Activated naive CD8-positive, alpha-beta T cell treated with anti-CD3 and anti-CD28 coated beads, Interleukin-2, amount 50 U/mL, for 24 hours (primary cell): ENCODE data around the gene RGL4.

Source experiments
- ATAC-seq: fragments of 150-1000 bp; cut with Tn5 transposase; one replicate; pipeline ENCODE4 v1.10.0; 2021
- DNase-seq: peaks from one replicate; pipeline ENCODE4 v3.0.0; 2021
- H3K27ac Mint-ChIP-seq: one replicate; pipeline ENCODE4 v1.8.0; 2021; ENCODE audit warnings: mild to moderate bottlenecking, mixed read lengths
- H3K27me3 Mint-ChIP-seq: one replicate; pipeline ENCODE4 v1.8.0; 2021; ENCODE audit warnings: mixed read lengths
- H3K36me3 Mint-ChIP-seq: one replicate; pipeline ENCODE4 v1.8.0; 2021; ENCODE audit warnings: low read depth, mixed read lengths
- H3K4me1 Mint-ChIP-seq: one replicate; pipeline ENCODE4 v1.8.0; 2021; ENCODE audit warnings: mixed read lengths
- H3K4me3 Mint-ChIP-seq: one replicate; pipeline ENCODE4 v1.8.0; 2021; ENCODE audit warnings: mild to moderate bottlenecking, moderate library complexity, mixed read lengths
- H3K9me3 Mint-ChIP-seq: one replicate; pipeline ENCODE4 v1.8.0; 2021; ENCODE audit warnings: mixed read lengths

The RGL4 gene

GRCh38 chr22:23700706-23701105, 9.9 kb downstream of the RGL4 start:
- Mint-ChIP-seq H3K27ac (no peak overlapping the region), H3K4me1 (peaks cover 59% of the 10 kb centered on the region)
- ATAC-seq: no peak

DNA sequence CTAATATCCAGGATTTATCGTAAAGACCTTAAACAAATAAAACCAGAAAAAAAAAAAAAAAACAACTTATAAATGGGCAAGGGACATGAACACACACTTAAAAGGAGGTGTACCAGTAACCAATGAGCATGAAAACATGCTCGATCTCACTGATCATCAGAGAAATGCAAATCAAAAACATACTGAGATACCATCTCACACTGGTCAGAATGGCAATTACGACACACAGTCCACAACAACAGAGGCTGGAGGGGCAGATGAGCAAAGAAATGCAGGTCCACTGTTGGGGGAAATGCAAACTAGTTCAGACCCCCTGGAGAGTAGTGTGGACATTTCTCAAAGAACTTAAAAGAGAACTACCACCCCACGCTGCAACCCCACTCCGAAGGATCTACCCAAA, 13.2 kb downstream of the RGL4 start:
- Mint-ChIP-seq H3K36me3 (peaks cover 90% of the 10 kb centered on the region), H3K27ac (peak overlapping the region; percentile 52), H3K9me3 (no peaks in the 10 kb centered on the region), H3K4me3 (no peak overlapping the region), H3K4me1 (peaks cover 61% of the 10 kb centered on the region), H3K27me3 (no peaks in the 10 kb centered on the region)
- ATAC-seq (no peak), DNase-seq (no peak)

More at GRCh38 chr22:23700706-23701105, 9.9 kb downstream of the RGL4 start:
- DNase-seq: no peak
- H3K9me3 Mint-ChIP-seq: no peaks in the 10 kb centered on the region
- no peaks in the 10 kb centered on the region for H3K27me3 Mint-ChIP-seq
- peaks cover 63% of the 10 kb centered on the region for H3K36me3 Mint-ChIP-seq
- no peak overlapping the region for H3K4me3 Mint-ChIP-seq

- peak; percentile 47 for ATAC-seq
- Mint-ChIP-seq H3K9me3 (no peaks in the 10 kb centered on the region), H3K27ac (peak overlapping the region; percentile 86)
Measured at GRCh38 chr22:23704829-23705228, 14.0 kb downstream of the RGL4 start.

DNA sequence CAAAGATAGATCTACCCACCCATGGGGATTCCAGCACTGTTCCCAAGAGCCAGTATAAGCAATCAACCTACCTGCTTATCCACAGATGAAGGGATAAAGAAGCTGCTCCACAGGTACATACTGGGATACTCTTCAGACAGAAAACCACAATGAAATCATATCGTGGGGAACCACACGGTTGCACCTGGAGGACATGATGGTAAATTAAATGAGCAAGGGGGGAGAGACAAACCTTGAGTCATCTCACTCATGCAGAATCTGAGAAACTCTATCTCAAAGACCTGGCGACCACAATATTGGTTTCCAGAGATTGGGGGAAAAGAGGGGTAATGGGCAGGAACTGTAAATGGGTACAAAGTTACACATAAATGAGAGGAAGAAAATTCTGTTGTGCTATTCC, 14.5 kb downstream of the RGL4 start:
- H3K27me3 Mint-ChIP-seq: no peaks in the 10 kb centered on the region
- peak overlapping the region; percentile 44 for H3K4me3 Mint-ChIP-seq
- no peaks in the 10 kb centered on the region for H3K9me3 Mint-ChIP-seq
- peak overlapping the region; percentile 86 for H3K27ac Mint-ChIP-seq
- ATAC-seq: peak; percentile 83
- peaks cover 66% of the 10 kb centered on the region for H3K4me1 Mint-ChIP-seq
- H3K36me3 Mint-ChIP-seq: peaks cover 91% of the 10 kb centered on the region
- peak; percentile 28 for DNase-seq

More at GRCh38 chr22:23704829-23705228, 14.0 kb downstream of the RGL4 start:
- H3K4me1 Mint-ChIP-seq: peaks cover 69% of the 10 kb centered on the region
- no peaks in the 10 kb centered on the region for H3K27me3 Mint-ChIP-seq
- DNase-seq: no peak
- peaks cover 91% of the 10 kb centered on the region for H3K36me3 Mint-ChIP-seq
- H3K4me3 Mint-ChIP-seq: peak overlapping the region; percentile 44

GRCh38 chr22:23708270-23708669, 17.5 kb downstream of the RGL4 start:
- Mint-ChIP-seq H3K4me3 (peak overlapping the region; percentile 19), H3K4me1 (peaks cover 56% of the 10 kb centered on the region), H3K9me3 (no peaks in the 10 kb centered on the region), H3K27me3 (no peaks in the 10 kb centered on the region), H3K27ac (peak overlapping the region; percentile 70), H3K36me3 (peaks cover 75% of the 10 kb centered on the region)
- DNase-seq (no peak), ATAC-seq (peak; percentile 42)

DNA sequence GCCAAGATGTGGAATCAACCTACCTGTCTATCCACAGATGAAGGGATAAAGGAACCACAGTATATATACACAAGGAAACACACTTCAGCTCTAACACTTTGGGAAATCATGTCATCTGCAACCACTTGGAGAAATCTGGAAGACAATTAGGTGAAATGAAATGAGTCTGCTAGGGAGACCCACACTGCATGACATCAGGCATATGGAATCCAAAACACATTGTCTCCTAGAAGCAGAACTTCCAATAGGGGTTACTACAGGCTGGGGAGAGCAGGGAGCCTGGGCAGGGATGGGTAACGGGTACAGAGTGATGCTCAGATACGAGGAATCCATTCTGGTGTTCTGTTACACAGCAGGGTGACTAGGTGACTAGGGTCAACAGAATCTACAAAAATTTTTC, 18.3 kb downstream of the RGL4 start:
- peak overlapping the region; percentile 36 for H3K27ac Mint-ChIP-seq
- peaks cover 57% of the 10 kb centered on the region for H3K4me1 Mint-ChIP-seq
- DNase-seq (no peak), ATAC-seq (no peak)
- H3K4me3 Mint-ChIP-seq: no peak overlapping the region
- no peaks in the 10 kb centered on the region for H3K27me3 Mint-ChIP-seq
- H3K36me3 Mint-ChIP-seq: peaks cover 74% of the 10 kb centered on the region
- no peaks in the 10 kb centered on the region for H3K9me3 Mint-ChIP-seq

GRCh38 chr22:23712256-23712655, 21.4 kb downstream of the RGL4 start:
- DNase-seq (no peak), ATAC-seq (no peak)
- Mint-ChIP-seq H3K27ac (no peak overlapping the region), H3K36me3 (peaks cover 45% of the 10 kb centered on the region), H3K4me1 (peaks cover 43% of the 10 kb centered on the region), H3K9me3 (no peaks in the 10 kb centered on the region), H3K27me3 (no peaks in the 10 kb centered on the region), H3K4me3 (no peak overlapping the region)

GRCh38 chr22:23713696-23714595, 23.1 kb downstream of the RGL4 start:
- ATAC-seq (no peak), DNase-seq (peak; percentile 34)
- Mint-ChIP-seq H3K4me1 (peaks cover 32% of the 10 kb centered on the region), H3K4me3 (no peak overlapping the region), H3K36me3 (peaks cover 31% of the 10 kb centered on the region), H3K27me3 (no peaks in the 10 kb centered on the region), H3K27ac (no peak overlapping the region), H3K9me3 (no peaks in the 10 kb centered on the region)

- DNase-seq: no peak
- Mint-ChIP-seq H3K4me1 (peaks cover 22% of the 10 kb centered on the region), H3K27ac (no peak overlapping the region), H3K4me3 (peak overlapping the region; percentile 71), H3K9me3 (no peaks in the 10 kb centered on the region), H3K36me3 (peaks cover 21% of the 10 kb centered on the region), H3K27me3 (no peaks in the 10 kb centered on the region)
- ATAC-seq: no peak
Measured at GRCh38 chr22:23714596-23715578, 24.1 kb downstream of the RGL4 start.

- peaks cover 22% of the 10 kb centered on the region for H3K4me1 Mint-ChIP-seq
- H3K27me3 Mint-ChIP-seq: no peaks in the 10 kb centered on the region
- ATAC-seq (no peak), DNase-seq (no peak)
- no peaks in the 10 kb centered on the region for H3K9me3 Mint-ChIP-seq
- H3K4me3 Mint-ChIP-seq: peak overlapping the region; percentile 71
- H3K27ac Mint-ChIP-seq: no peak overlapping the region
- peaks cover 12% of the 10 kb centered on the region for H3K36me3 Mint-ChIP-seq
Measured at GRCh38 chr22:23715806-23716375, 25.1 kb downstream of the RGL4 start.

DNA sequence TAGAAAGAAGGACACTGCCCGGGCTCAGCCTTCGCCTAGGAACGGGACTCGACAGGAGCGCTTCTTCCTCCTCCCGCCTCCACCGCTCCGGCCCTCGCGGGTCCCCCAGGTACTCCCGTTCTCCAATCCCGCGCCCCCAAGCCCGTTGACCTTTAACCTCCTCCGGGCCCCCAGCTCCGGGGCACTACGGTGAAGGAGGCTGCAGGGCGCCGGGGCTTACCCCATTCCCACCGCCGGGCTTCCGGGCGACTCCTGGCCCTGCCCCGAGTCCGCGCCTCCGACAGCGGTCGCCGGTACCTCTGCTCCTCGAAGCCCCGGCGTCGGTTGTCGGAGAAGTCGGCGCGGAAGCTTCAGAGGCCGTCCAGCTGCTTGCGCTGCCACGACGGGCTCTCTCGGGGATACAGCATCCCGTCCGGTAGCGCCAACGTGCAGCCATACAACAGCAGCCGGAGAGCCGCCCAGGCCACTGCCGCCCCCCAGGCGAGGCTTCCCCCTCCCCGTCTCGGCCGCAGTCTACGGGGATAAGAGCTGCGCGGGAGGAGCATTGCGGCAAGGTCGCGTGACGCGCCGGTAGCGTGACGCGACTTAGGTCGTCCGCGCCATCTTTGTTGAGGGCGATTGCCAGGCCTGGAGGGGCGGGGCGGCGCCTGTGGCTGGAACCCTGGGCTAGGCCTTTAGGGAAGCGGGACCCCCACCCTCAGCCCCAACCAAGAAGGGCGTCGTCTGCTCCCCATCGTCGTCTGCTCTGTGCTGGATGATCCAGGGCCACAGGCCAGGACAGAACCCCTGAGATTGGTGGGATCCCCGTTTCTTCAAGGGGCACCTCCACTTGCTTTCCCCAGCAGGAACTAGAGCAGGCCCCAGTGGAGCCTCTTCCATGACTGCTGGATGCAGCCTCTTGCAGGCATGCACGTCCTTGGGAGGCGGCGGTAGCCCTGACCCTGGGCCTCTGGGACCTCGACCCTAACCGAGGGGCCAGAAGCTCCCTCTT, 26.3 kb downstream of the RGL4 start:
- ATAC-seq (peak; percentile 85), DNase-seq (peak; percentile 85)
- peaks cover 22% of the 10 kb centered on the region for H3K4me1 Mint-ChIP-seq
- H3K27ac Mint-ChIP-seq: peak overlapping the region; percentile 83
- H3K36me3 Mint-ChIP-seq: peaks cover 9% of the 10 kb centered on the region
- H3K4me3 Mint-ChIP-seq: peak overlapping the region; percentile 71
- H3K9me3 Mint-ChIP-seq: no peaks in the 10 kb centered on the region
- H3K27me3 Mint-ChIP-seq: no peaks in the 10 kb centered on the region

- H3K36me3 Mint-ChIP-seq: peaks cover 9% of the 10 kb centered on the region
- H3K27ac Mint-ChIP-seq: no peak overlapping the region
- no peaks in the 10 kb centered on the region for H3K27me3 Mint-ChIP-seq
- ATAC-seq: no peak
- peaks cover 21% of the 10 kb centered on the region for H3K4me1 Mint-ChIP-seq
- H3K4me3 Mint-ChIP-seq: no peak overlapping the region
- DNase-seq: no peak
- H3K9me3 Mint-ChIP-seq: no peaks in the 10 kb centered on the region
Measured at GRCh38 chr22:23718371-23719165, 27.8 kb downstream of the RGL4 start.

GRCh38 chr22:23720855-23721254, 30.0 kb downstream of the RGL4 start:
- no peak for ATAC-seq
- no peaks in the 10 kb centered on the region for H3K27me3 Mint-ChIP-seq
- no peaks in the 10 kb centered on the region for H3K36me3 Mint-ChIP-seq
- H3K27ac Mint-ChIP-seq: no peak overlapping the region
- DNase-seq: no peak
- H3K4me3 Mint-ChIP-seq: no peak overlapping the region
- H3K9me3 Mint-ChIP-seq: no peaks in the 10 kb centered on the region
- peaks cover 8% of the 10 kb centered on the region for H3K4me1 Mint-ChIP-seq
